Erythroblast (primary cell): ENCODE data around the gene CGB3.

Experiments used
- GATA1 ChIP-seq: IDR thresholded peaks from 2 replicates; pipeline ENCODE4 v1.6.1; 2011; ENCODE audit warnings: low read depth, mild to moderate bottlenecking, control low read depth, low read length, moderate library complexity
- POLR2A ChIP-seq: IDR thresholded peaks from 2 replicates; pipeline ENCODE4 v1.6.1; 2011; ENCODE audit warnings: mild to moderate bottlenecking, low read length

DNA sequence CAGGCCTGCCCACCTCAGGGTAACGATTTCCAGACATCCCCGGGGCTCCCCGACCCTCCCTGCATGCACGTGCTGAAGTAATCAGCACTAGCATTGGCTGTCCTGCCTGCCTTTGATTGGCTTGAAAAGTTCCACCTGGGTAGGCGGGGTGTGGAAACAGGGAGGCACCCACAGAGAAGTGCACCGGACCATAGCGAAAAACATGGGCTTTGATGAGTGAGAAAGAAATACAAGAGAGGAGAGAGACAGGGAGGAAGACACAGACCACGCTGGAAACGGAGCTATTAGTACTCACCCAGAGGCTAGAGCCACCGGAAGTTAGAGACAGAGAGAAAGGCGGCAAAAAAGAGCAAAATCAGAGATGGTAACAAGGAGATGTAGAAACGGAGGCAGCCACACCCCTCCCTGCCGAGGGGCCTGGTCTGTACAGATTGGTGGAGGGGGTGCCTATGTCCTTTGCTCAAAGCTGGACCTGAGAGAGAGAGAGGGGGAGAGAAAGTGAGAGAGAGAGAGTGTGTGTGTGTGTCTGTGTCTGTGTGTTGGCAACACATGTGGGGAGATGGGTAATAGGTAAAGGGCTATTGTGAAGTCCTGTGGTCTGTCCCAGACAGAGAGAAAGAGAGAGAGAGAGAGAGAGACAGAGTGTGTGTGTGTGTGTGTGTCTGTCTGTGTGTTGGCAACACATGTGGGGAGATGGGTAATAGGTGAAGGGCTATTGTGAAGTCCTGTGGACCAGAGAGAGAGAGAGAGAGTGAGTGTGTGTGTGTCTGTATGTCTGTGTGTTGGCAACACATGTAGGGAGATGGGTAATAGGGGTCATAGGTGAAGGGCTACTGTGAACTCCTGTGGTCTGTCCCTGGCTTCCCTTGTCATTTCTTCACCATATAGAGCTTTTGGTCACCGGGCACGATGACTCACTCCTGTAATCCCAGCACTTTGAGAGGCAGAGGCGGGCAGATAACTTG, 2.9 kb downstream of the CGB3 start:
- TF ChIP-seq POLR2A (no peak), GATA1 (no peak)
